Gastroesophageal sphincter (tissue), 4 donors: ENCODE results near the gene ATF6. TPM values are rescaled to one million over a fixed set of nuclear protein-coding genes. Genes with fewer than 3 reads are reported as not detected.
A peak's percentile ranks its signal among the peaks of the same experiment; 100 is the strongest.

ENCODE experiments used
- ATAC-seq: fragments of 150-250 bp; one replicate; pipeline ENCODE4 v1.9.1; 2016; ENCODE audit warnings: mild to moderate bottlenecking, moderate library complexity
- H3K27ac ChIP-seq, 4 donors: fragments of 200-600 bp; sonication (generic) in 3 of 4; 1 replicate in 3 of 4; 2 replicates in 1 of 4; pipeline ENCODE4 v1.5.1; 2016 to 2019
- H3K27me3 ChIP-seq: fragments of 200-600 bp; sonication (generic); one replicate; pipeline ENCODE4 v1.5.1; 2019
- H3K36me3 ChIP-seq, 2 donors: fragments of 200-600 bp; sonication (generic); one replicate each; pipeline ENCODE4 v1.5.1; 2019; ENCODE audit warnings: control low read depth in 1 of 2
- H3K4me1 ChIP-seq, 3 donors: fragments of 200-600 bp; sonication (generic); 1 replicate in 2 of 3; 2 replicates in 1 of 3; pipeline ENCODE4 v1.5.1; 2016 to 2019; ENCODE audit warnings: control low read depth in 2 of 3
- H3K4me3 ChIP-seq, 2 donors: fragments of 200-600 bp; sonication (generic); one replicate each; pipeline ENCODE4 v1.5.1; 2019; ENCODE audit warnings: mild to moderate bottlenecking in 1 of 2, moderate library complexity in 1 of 2
- H3K9me3 ChIP-seq, 3 donors: fragments of 200-600 bp; sonication (generic); one replicate each; pipeline ENCODE4 v1.5.1; 2017 to 2019; ENCODE audit warnings: control low read depth in 2 of 3
- EP300 ChIP-seq: sonication (generic); formaldehyde crosslinking; IDR thresholded peaks from one replicate; pipeline ENCODE4 v1.6.1; 2017; ENCODE audit warnings: antibody characterized with exemption, mild to moderate bottlenecking
- POLR2A ChIP-seq, 2 donors: fragments of 450-650 bp; IDR thresholded peaks; one replicate each; pipeline ENCODE4 v1.6.1; 2017; ENCODE audit warnings: antibody characterized with exemption in 2 of 2, mild to moderate bottlenecking in 2 of 2, moderate library complexity in 1 of 2
- POLR2AphosphoS5 ChIP-seq: sonication (generic); formaldehyde crosslinking; IDR thresholded peaks from one replicate; pipeline ENCODE4 v1.6.1; 2017; ENCODE audit warnings: antibody characterized with exemption
- WGBS, 2 donors: methylation state at CpG; one replicate each; pipeline ENCODE4 v1.1.5; 2018; ENCODE audit warnings: low coverage in 1 of 2; 5-methylcytosine and 5-hydroxymethylcytosine counted together
- total RNA-seq, 4 donors: library from RNA; depleted of rRNA; stranded (reverse); fragments of >200 nt; gene quantifications; one replicate each; pipeline ENCODE4 v1.1.0, GENCODE V29; 2016
- TF ChIP-seq, protein P1 (sequence below), 4 experiments: fragments of 200-600 bp in 2 of 4; fragments of 450-650 bp in 2 of 4; sonication (generic) in 1 of 4; IDR thresholded peaks; one replicate each; pipeline ENCODE4 v1.5.1; 2017 to 2019; ENCODE audit warnings: antibody characterized with exemption in 4 of 4, mild to moderate bottlenecking in 2 of 4, moderate library complexity in 2 of 4

Gene ATF6
- total RNA-seq, 4 donors from 2014 or later, result 28.6 to 32.4 (median 29.7) TPM

DNA sequence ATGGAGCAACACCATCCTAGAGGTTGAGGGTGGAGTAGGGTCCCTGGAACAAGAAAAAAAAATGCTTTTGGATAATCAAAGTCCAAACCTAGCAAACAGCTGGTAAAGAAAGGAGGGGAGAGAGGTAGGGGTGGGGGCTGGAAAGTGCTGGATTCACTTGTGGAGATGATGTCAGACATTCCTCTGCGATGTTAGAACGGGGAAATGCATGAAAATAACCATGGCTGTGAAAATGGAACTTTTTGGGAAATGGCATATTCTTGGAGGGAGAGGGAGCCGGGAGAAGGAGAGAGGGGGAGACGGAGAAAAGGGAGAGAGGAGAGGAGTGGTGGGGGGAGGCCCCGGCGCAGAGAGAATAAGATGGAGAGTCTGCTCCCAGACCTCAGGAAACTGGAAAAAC lies 203.9 kb downstream of the ATF6 start:
- H3K27me3 ChIP-seq, result no peaks in the 10 kb centered on the region
- TF ChIP-seq, protein P1, sequence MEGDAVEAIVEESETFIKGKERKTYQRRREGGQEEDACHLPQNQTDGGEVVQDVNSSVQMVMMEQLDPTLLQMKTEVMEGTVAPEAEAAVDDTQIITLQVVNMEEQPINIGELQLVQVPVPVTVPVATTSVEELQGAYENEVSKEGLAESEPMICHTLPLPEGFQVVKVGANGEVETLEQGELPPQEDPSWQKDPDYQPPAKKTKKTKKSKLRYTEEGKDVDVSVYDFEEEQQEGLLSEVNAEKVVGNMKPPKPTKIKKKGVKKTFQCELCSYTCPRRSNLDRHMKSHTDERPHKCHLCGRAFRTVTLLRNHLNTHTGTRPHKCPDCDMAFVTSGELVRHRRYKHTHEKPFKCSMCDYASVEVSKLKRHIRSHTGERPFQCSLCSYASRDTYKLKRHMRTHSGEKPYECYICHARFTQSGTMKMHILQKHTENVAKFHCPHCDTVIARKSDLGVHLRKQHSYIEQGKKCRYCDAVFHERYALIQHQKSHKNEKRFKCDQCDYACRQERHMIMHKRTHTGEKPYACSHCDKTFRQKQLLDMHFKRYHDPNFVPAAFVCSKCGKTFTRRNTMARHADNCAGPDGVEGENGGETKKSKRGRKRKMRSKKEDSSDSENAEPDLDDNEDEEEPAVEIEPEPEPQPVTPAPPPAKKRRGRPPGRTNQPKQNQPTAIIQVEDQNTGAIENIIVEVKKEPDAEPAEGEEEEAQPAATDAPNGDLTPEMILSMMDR (IDR thresholded peaks at IDR 0.05), result no peak
- TF ChIP-seq POLR2AphosphoS5 (no peak), POLR2A (IDR thresholded peaks at IDR 0.05) (no peak), EP300 (no peak)
- H3K9me3 ChIP-seq, result no peaks in the 10 kb centered on the region
- peaks cover 0 to 25% (median 9%) of the 10 kb centered on the region in 3 donors for H3K4me1 ChIP-seq
- WGBS, 2 donors, result 36 to 39% methylated on average over 4 to 6 of the region's 6 CpGs
- H3K4me3 ChIP-seq, result no peak overlapping the region
- ATAC-seq, result no peak
- no peak overlapping the region for H3K27ac ChIP-seq
- peaks cover 0 to 4% of the 10 kb centered on the region in 2 donors for H3K36me3 ChIP-seq

DNA sequence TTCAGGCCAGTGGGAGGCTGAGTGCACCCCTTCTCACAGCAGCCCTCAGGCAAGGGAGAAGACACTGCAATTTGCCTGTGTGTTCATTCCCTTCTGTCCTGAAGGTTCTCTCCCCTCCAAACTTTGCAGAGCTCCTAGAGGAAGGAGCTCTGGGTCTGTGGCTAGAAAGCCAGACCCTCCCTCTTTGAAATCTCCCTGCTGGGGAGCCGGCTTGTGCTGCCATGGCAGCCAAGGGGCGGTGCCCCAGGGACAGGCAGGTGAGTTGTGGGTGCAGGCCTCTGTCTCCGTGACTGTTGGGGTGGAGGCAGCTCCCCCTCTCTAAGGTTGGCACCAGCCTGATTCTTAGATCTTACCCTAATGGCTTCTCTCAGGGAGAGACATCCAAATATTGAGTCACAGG lies 204.5 kb downstream of the ATF6 start:
- Histone ChIP-seq H3K36me3 (peaks cover 0 to 4% of the 10 kb centered on the region in 2 donors), H3K4me3 (no peak overlapping the region), H3K27ac (no peak overlapping the region), H3K9me3 (no peaks in the 10 kb centered on the region), H3K27me3 (no peaks in the 10 kb centered on the region), H3K4me1 (peaks cover 0 to 25% (median 9%) of the 10 kb centered on the region in 3 donors)
- no CpG with 5 or more reads among the region's 3 CpGs for WGBS, 2 donors
- no peak for ATAC-seq
- TF ChIP-seq POLR2AphosphoS5 (no peak), EP300 (no peak), POLR2A (IDR thresholded peaks at IDR 0.05) (no peak)
- TF ChIP-seq, protein P1 (IDR thresholded peaks at IDR 0.05), result no peak

DNA sequence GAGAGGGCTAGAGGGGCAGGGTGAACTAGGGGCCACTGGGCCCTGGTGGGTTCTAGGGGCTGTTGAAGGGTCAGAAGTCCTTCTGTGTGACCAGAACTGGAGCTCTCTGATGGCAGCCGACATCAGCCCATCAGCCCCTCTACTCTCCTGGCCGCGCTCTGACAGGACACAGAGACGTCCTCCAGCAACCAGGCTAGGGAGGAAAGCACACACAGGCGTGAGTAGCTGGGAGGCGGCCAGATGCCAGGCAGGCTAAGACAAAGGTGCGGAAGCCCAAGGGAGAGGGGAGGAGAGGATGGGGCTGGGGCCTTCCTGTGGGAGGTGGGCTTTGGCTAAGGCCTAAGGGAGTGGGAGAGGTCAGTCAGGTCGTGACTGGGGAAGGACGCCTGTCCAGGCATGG lies 206.7 kb downstream of the ATF6 start:
- no peak for TF ChIP-seq POLR2AphosphoS5
- TF ChIP-seq, protein P1 (IDR thresholded peaks at IDR 0.05), result no peak
- TF ChIP-seq EP300, result no peak
- TF ChIP-seq POLR2A (IDR thresholded peaks at IDR 0.05), result no peak
- ATAC-seq, result no peak
- Histone ChIP-seq H3K27ac (no peak overlapping the region), H3K36me3 (no peaks in the 10 kb centered on the region), H3K9me3 (no peaks in the 10 kb centered on the region), H3K27me3 (no peaks in the 10 kb centered on the region), H3K4me3 (no peak overlapping the region), H3K4me1 (peaks cover 0 to 25% (median 9%) of the 10 kb centered on the region in 3 donors)
- WGBS, 2 donors, result 100% methylated on average over 2 of the region's 9 CpGs; no CpG with 5 or more reads in 1 of the 2 donors

DNA sequence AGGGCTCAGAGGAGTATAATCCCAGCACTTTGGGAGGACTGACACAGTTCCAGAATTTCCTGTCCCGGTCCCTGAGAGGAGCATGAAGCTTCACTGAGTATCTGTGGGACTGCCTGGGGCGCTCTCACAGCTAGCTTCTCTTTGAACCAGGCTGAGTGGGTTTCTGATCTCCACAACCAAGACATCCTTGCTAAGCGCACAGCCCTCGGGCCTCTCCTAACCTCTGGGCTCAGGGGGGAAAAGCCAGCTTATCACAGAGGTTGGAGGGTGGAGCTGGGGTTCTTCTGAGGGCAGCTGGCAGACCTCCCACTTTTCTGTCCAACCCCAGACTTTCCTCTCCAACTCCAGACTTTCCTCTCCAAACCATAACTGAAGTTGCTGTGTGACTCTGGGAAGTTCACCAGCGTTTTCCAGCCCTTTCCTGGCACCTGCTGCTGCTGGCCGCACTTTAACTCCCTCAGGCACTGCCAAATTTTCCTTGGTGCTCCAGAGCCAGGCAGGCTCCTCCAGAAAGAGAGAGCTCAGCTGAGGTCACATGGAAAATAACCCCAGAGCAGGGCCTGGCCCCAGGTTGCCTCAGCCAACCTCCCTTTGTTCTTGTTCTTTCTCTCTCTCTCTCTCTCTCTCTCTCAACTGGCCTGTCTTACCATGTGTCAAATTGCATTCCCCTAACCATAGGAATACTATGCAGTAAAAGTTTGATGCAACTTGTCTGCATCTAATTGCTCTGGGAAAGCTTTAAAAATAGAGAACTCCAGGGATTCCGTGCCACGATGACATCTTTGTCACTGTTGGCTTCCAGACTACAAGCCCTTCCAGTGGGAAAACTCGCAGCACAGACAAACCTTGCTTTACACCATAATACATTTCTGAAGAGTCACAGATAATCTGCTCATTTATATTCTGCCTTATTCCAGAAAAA lies 208.1 kb downstream of the ATF6 start:
- WGBS, 2 donors, result 24 to 33% methylated on average over 4 to 8 of the region's 9 CpGs
- no peaks in the 10 kb centered on the region for H3K9me3 ChIP-seq
- peaks cover 0 to 25% (median 9%) of the 10 kb centered on the region in 3 donors for H3K4me1 ChIP-seq
- H3K27me3 ChIP-seq, result no peaks in the 10 kb centered on the region
- peak; percentile 10 for TF ChIP-seq POLR2AphosphoS5
- TF ChIP-seq POLR2A (IDR thresholded peaks at IDR 0.05), result no peak
- peak overlapping the region in 2 of 4 donors; percentile 49 to 60 for H3K27ac ChIP-seq
- peak; percentile 54 for ATAC-seq
- no peak overlapping the region for H3K4me3 ChIP-seq
- no peaks in the 10 kb centered on the region for H3K36me3 ChIP-seq

DNA sequence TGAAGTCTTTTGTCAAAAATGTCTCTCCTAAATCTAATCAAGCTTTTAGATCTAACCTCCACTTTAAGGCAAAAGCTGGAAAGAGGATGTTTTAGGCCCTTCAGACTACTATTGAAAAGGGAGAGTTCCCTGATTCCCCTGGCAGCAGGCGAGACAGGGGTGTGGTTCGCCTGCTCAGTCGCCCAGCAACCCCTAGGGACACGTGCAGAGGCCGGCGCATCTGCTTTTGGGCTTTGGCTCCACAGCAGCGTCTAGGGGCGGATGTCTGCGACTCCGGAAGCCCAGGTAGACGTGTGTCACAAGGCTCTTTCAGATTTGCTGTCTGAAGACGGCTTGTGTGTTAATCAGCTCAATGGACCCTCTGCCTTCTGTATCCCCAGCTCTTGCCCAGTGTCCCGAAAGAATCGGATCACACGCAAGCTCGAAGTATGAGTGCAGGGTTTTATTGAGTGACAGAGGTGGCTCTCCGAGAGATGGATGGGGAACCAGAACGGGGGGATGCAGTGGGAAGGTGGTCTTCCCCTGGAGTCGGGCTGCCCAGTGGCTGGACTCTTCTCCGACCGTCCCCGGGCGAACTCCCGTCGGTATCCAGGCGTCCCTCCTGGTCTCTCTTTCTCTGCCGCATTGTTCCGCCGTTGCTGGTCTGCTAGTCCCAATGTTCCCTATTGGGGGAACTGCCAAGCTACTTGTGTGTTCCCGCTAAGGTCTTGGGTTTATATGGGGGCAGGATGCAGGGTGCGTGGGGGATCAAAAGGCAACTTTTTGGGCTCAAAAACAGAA lies 212.1 kb downstream of the ATF6 start:
- TF ChIP-seq POLR2AphosphoS5 (no peak), POLR2A (IDR thresholded peaks at IDR 0.05) (no peak)
- Histone ChIP-seq H3K36me3 (no peaks in the 10 kb centered on the region), H3K27ac (no peak overlapping the region), H3K4me1 (peaks cover 0 to 18% (median 9%) of the 10 kb centered on the region in 3 donors), H3K4me3 (no peak overlapping the region), H3K9me3 (no peaks in the 10 kb centered on the region), H3K27me3 (no peaks in the 10 kb centered on the region)
- WGBS, 2 donors, result 92 to 96% methylated on average over 4 to 11 of the region's 31 CpGs
- ATAC-seq, result no peak
